Right atrium auricular region (tissue), 2 donors: ENCODE data around the gene MLIP. TPM values are rescaled to one million over a fixed set of nuclear protein-coding genes. Genes with fewer than 3 reads are reported as not detected.

Experiments
- DNase-seq: peaks from one replicate; pipeline ENCODE4 v3.0.0-alpha.2; 2019; ENCODE audit warnings: low spot score
- H3K27ac ChIP-seq, 2 donors: fragments of 200-600 bp; sonication (generic); 1 replicate in 1 of 2; 2 replicates in 1 of 2; pipeline ENCODE4 v1.5.1; 2016 to 2019
- H3K27me3 ChIP-seq, 2 donors: fragments of 200-600 bp; sonication (generic); one replicate each; pipeline versions ENCODE4 v1.5.1 to v1.6.0; 2017 to 2019
- H3K36me3 ChIP-seq: fragments of 200-600 bp; sonication (generic); one replicate; pipeline ENCODE4 v1.5.1; 2016
- H3K4me1 ChIP-seq, 2 donors: fragments of 200-600 bp; sonication (generic); one replicate each; pipeline versions ENCODE4 v1.5.1 to v1.6.0; 2017 to 2019
- H3K4me3 ChIP-seq, 2 donors: fragments of 200-600 bp; sonication (generic); 1 replicate in 1 of 2; 2 replicates in 1 of 2; pipeline ENCODE4 v1.5.1; 2017 to 2019; ENCODE audit warnings: mild to moderate bottlenecking in 1 of 2, moderate library complexity in 1 of 2
- H3K9me3 ChIP-seq, 2 donors: fragments of 200-600 bp; sonication (generic); one replicate each; pipeline ENCODE4 v1.5.1; 2019
- total RNA-seq, 2 donors: library from RNA; depleted of rRNA; stranded (reverse); fragments of >200 nt; gene quantifications; one replicate each; pipeline ENCODE4 v1.1.0, GENCODE V29; 2016
- TF ChIP-seq, protein P1 (sequence below), 2 donors: fragments of 200-600 bp; sonication (generic); IDR thresholded peaks; one replicate each; pipeline ENCODE4 v1.5.1; 2019; ENCODE audit warnings: antibody characterized with exemption in 2 of 2

The MLIP gene
- total RNA-seq, 2 donors from 2014 or later: 170 to 262 TPM

DNA sequence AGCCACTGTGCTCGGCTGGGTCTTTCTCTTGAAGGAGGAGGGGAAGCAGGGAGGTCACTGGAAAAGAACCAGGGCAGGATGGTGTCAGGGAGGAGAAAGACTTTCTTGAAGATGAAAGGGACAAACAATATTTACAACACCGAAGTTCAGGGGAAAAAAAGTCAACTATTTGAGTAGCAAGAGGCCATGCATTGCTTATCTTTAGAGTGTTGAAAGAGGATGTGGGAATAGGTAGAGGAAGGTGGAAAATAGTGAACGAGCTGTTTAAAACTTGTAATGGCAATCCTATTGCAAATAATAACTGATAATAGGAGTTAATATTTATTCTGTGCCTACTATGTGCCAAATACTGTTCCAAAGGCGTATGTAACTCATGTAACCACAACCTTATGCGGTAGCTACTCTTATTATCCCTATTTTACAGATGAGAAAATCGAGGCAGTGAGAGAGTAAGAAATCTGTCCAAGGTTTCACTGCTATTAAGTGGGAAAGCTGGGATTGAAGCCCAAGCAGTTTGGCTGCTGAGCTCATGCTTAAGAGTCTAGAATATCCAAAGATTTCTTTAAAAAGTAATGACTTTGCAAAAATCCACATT is 12.7 kb upstream of the MLIP start:
- no peak for DNase-seq
- TF ChIP-seq, protein P1, sequence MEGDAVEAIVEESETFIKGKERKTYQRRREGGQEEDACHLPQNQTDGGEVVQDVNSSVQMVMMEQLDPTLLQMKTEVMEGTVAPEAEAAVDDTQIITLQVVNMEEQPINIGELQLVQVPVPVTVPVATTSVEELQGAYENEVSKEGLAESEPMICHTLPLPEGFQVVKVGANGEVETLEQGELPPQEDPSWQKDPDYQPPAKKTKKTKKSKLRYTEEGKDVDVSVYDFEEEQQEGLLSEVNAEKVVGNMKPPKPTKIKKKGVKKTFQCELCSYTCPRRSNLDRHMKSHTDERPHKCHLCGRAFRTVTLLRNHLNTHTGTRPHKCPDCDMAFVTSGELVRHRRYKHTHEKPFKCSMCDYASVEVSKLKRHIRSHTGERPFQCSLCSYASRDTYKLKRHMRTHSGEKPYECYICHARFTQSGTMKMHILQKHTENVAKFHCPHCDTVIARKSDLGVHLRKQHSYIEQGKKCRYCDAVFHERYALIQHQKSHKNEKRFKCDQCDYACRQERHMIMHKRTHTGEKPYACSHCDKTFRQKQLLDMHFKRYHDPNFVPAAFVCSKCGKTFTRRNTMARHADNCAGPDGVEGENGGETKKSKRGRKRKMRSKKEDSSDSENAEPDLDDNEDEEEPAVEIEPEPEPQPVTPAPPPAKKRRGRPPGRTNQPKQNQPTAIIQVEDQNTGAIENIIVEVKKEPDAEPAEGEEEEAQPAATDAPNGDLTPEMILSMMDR (IDR thresholded peaks at IDR 0.05): no peak
- Histone ChIP-seq H3K27me3 (no peaks in the 10 kb centered on the region), H3K4me3 (no peak overlapping the region), H3K4me1 (peaks cover 0 to 21% of the 10 kb centered on the region in 2 donors), H3K36me3 (no peaks in the 10 kb centered on the region), H3K27ac (no peak overlapping the region), H3K9me3 (no peaks in the 10 kb centered on the region)

DNA sequence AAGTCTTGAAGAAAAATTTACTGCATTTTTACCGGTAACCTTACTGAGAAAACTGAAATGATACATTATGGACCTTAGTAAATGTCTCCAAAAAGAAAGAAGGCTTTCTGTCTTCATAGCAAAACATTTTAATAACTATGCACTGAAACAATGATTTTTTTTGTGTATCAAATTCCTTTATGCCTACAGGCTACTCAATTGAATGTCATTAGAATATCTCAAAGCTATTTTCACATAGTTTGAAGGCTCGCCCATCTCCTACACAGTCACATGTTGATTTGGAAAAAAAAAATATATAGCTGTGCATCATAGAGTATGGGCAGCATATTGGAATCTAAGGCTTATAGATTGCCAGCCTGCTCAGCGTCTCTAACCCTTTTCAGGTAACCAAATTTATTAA is 12.0 kb upstream of the MLIP start:
- H3K4me1 ChIP-seq: peaks cover 0 to 19% of the 10 kb centered on the region in 2 donors

DNA sequence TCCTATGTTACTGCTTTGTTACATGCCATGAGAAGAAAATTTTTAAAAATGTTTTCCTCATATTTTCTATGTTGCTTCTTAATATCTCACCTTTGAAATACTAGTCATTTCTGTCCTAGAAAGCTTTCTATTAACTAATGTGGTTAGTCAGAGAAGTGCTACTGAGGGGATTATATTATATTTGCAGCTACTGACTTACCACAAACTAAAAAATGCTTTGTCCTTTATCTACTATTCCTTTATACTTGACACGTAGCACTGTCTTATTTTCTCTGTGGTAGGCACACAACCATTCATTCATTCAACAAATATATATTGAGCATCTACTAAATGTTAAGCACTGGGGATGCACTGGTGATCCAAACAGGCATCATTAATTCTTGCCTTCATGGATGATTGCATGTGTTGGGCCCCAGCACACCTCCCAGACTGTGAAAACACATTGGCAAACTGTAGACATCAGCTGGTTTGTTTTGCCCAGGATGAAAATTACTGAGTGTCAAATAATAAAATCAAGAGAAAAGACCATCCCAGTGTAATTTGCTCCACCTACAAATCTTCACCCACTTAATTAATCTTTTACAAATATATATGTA is 10.7 kb upstream of the MLIP start:
- Histone ChIP-seq H3K27me3 (no peaks in the 10 kb centered on the region), H3K27ac (no peak overlapping the region), H3K4me3 (no peak overlapping the region), H3K4me1 (peaks cover 0 to 25% of the 10 kb centered on the region in 2 donors), H3K9me3 (no peaks in the 10 kb centered on the region), H3K36me3 (no peaks in the 10 kb centered on the region)
- no peak for DNase-seq
- TF ChIP-seq, protein P1 (IDR thresholded peaks at IDR 0.05): no peak

More for the DNA sequence above, 12.0 kb upstream of the MLIP start:
- no peak for DNase-seq
- no peak overlapping the region for H3K4me3 ChIP-seq
- no peaks in the 10 kb centered on the region for H3K27me3 ChIP-seq
- H3K27ac ChIP-seq: no peak overlapping the region
- TF ChIP-seq, protein P1 (IDR thresholded peaks at IDR 0.05): no peak
- no peaks in the 10 kb centered on the region for H3K9me3 ChIP-seq
- H3K36me3 ChIP-seq: no peaks in the 10 kb centered on the region

DNA sequence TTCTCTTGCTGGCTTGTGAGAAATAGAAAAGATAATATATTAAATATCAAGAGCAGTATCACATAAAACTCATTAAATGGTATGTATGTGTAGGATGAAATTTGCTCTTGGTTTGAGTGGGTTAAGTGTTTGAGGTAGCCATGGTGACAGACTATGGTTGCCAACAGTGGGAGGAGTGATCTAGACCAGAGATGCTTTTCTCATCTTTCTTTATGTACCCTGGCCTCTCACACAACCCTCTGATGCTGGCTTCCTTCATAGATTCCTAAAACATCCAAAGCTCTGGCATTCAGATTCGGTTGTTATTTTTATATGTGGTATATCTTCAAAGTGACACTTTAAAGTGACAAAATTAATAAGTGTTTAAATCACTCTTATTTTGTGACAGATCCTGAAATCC is 9.0 kb upstream of the MLIP start:
- TF ChIP-seq, protein P1 (IDR thresholded peaks at IDR 0.05): no peak
- H3K36me3 ChIP-seq: no peaks in the 10 kb centered on the region
- peaks cover 0 to 41% of the 10 kb centered on the region in 2 donors for H3K4me1 ChIP-seq
- no peaks in the 10 kb centered on the region for H3K9me3 ChIP-seq
- H3K27ac ChIP-seq: no peak overlapping the region
- no peak overlapping the region for H3K4me3 ChIP-seq
- no peak for DNase-seq
- H3K27me3 ChIP-seq: no peaks in the 10 kb centered on the region

DNA sequence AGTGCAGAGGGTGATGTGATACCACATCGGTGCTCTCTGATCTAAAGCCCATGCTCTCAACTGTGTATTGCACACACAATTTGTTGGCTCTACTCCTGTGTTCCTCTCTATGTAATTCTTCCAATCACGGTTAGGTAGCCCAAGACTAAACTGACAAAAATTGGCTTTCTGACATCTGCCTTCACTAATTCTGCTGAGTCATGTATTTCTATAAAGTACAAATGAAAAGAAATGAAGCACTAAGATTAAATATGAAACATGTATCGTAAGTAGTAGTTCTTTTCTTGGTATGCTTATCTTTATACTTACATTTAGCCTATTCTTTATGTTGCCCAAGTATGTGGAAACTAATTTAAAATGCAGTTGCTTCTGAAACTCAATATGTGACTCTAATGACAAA is 7.7 kb upstream of the MLIP start:
- no peak overlapping the region for H3K27ac ChIP-seq
- DNase-seq: no peak
- no peak overlapping the region for H3K4me3 ChIP-seq
- no peaks in the 10 kb centered on the region for H3K27me3 ChIP-seq
- peaks cover 0 to 53% of the 10 kb centered on the region in 2 donors for H3K4me1 ChIP-seq
- TF ChIP-seq, protein P1 (IDR thresholded peaks at IDR 0.05): no peak
- H3K36me3 ChIP-seq: no peaks in the 10 kb centered on the region
- no peaks in the 10 kb centered on the region for H3K9me3 ChIP-seq

DNA sequence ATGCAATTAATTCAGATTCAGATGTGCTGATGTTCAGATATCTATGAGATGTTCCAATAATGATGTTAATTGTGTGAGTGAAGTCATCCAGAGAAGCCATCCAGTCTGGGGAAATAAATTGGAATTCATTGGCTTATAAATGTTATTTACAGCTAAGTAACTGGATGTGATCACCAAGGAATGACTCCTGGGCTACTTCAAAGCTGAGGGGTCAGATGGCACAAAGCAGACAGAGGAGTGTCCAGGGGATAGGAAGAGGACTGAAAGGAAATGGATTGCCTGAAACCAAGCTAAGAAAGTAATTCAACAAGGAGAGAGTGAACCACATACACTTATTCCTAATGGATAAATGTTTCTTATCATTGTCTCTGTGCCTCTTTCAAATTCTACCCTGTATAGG is 4.5 kb upstream of the MLIP start:
- Histone ChIP-seq H3K9me3 (no peaks in the 10 kb centered on the region), H3K4me3 (no peak overlapping the region), H3K36me3 (no peaks in the 10 kb centered on the region), H3K27ac (peak overlapping the region; percentile 53 to 66), H3K27me3 (no peaks in the 10 kb centered on the region), H3K4me1 (peaks cover 0 to 61% of the 10 kb centered on the region in 2 donors)
- TF ChIP-seq, protein P1 (IDR thresholded peaks at IDR 0.05): no peak
- no peak for DNase-seq
